IMR-90 (cell line): Measurements from ENCODE around the gene TOE1. TPM values are rescaled to one million over a fixed set of nuclear protein-coding genes. Genes with fewer than 3 reads are reported as not detected.

Experiments
- ATAC-seq: fragments of 200-7000 bp; cut with Tn5 transposase; 2 replicates; pipeline ENCODE4 v1.9.1; 2020; ENCODE audit warnings: low read depth, mild to moderate bottlenecking, moderate library complexity
- BruUV-seq: library from RNA; stranded (reverse); fragments of 400-500 nt; replicated peaks from 2 replicates; lab custom pipeline; 2021; lab: Mats Ljungman, UMichigan
- CTCF ChIA-PET: fragments of 300-600 bp; formaldehyde crosslinking; extraction: SDS; loops from one replicate; lab custom pipeline; 2021; ENCODE audit warnings: antibody characterized with exemption; lab: Yijun Ruan, JAX
- POLR2A ChIA-PET: fragments of 300-600 bp; sonication (Branson Sonifier 250); formaldehyde crosslinking; loops from one replicate; lab custom pipeline; 2022; ENCODE audit warnings: antibody characterized with exemption; ENCODE audit not compliant: unreplicated experiment; lab: Charles Lee
- DNase-seq: peaks from one replicate; pipeline ENCODE4 v3.0.0; 2013
- H2AFZ ChIP-seq: replicated peaks from 2 replicates; pipeline ENCODE3; 2013; ENCODE audit warnings: low read length, mild to moderate bottlenecking; ENCODE audit not compliant: poor library complexity
- H2AK5ac ChIP-seq: 2 replicates; pipeline ENCODE4 v1.6.1; 2013; ENCODE audit warnings: low read depth, low read length, inconsistent platforms
- H2AK9ac ChIP-seq: replicated peaks from 2 replicates; pipeline ENCODE3; 2013; ENCODE audit warnings: mild to moderate bottlenecking, low read depth, low read length, moderate library complexity; ENCODE audit not compliant: poor library complexity
- H2BK120ac ChIP-seq: 2 replicates; pipeline ENCODE4 v1.6.1; 2013; ENCODE audit warnings: low read depth, low read length, inconsistent platforms
- H2BK15ac ChIP-seq: 3 replicates; pipeline ENCODE4 v1.6.1; 2013; ENCODE audit warnings: low read depth, low read length, inconsistent platforms
- H2BK20ac ChIP-seq: 2 replicates; pipeline ENCODE4 v1.6.1; 2013; ENCODE audit warnings: low read depth, mild to moderate bottlenecking, inconsistent platforms, low read length, moderate library complexity
- H2BK5ac ChIP-seq: 2 replicates; pipeline ENCODE4 v1.6.1; 2013; ENCODE audit warnings: mild to moderate bottlenecking, low read depth, low read length, inconsistent platforms; ENCODE audit not compliant: poor library complexity, severe bottlenecking
- H3K14ac ChIP-seq: replicated peaks from 2 replicates; pipeline ENCODE4 v1.6.1; 2013; ENCODE audit warnings: low read depth, low read length, inconsistent platforms
- H3K18ac ChIP-seq: 2 replicates; pipeline ENCODE4 v1.6.1; 2013; ENCODE audit warnings: low read depth, low read length, control low read depth
- H3K23ac ChIP-seq: 2 replicates; pipeline ENCODE4 v1.6.1; 2013; ENCODE audit warnings: low read depth, low read length, inconsistent platforms
- H3K27ac ChIP-seq: 2 replicates; pipeline ENCODE4 v1.5.1; 2013; ENCODE audit warnings: mild to moderate bottlenecking, control low read depth, low read length; ENCODE audit not compliant: insufficient read depth
- H3K27me3 ChIP-seq: 2 replicates; pipeline ENCODE4 v1.6.1; 2013; ENCODE audit warnings: low read length; ENCODE audit not compliant: control insufficient read depth, insufficient read depth
- H3K36me3 ChIP-seq: 2 replicates; pipeline ENCODE4 v1.6.1; 2013; ENCODE audit warnings: low read length, mixed read lengths; ENCODE audit not compliant: control insufficient read depth, insufficient read depth
- H3K4ac ChIP-seq: 2 replicates; pipeline ENCODE4 v1.6.1; 2013; ENCODE audit warnings: low read depth, low read length, inconsistent platforms
- H3K4me1 ChIP-seq: 2 replicates; pipeline ENCODE4 v1.6.1; 2013; ENCODE audit warnings: low read length, mixed read lengths; ENCODE audit not compliant: control insufficient read depth, insufficient read depth
- H3K4me2 ChIP-seq: 2 replicates; pipeline ENCODE4 v1.6.1; 2013; ENCODE audit warnings: low read depth, mild to moderate bottlenecking, control low read depth, low read length, moderate library complexity
- H3K4me3 ChIP-seq: 2 replicates; pipeline ENCODE4 v1.5.1; 2013; ENCODE audit warnings: low read depth, mild to moderate bottlenecking, control low read depth, low read length, moderate library complexity; ENCODE audit not compliant: insufficient read depth
- H3K56ac ChIP-seq: 2 replicates; pipeline ENCODE4 v1.6.1; 2013; ENCODE audit warnings: low read length, inconsistent platforms; ENCODE audit not compliant: insufficient read depth; ENCODE audit errors: extremely low read depth
- H3K79me1 ChIP-seq, 2 experiments: 2 replicates each; pipeline ENCODE4 v1.6.1; 2013; ENCODE audit warnings: low read length in 2 of 2, inconsistent platforms in 1 of 2, low read depth in 1 of 2
- H3K9ac ChIP-seq: 2 replicates; pipeline ENCODE4 v1.6.1; 2013; ENCODE audit warnings: low read depth, low read length, control low read depth
- H3K9me1 ChIP-seq: 2 replicates; pipeline ENCODE4 v1.6.1; 2013; ENCODE audit warnings: low read length, inconsistent platforms; ENCODE audit not compliant: insufficient read depth
- H3K9me3 ChIP-seq: 2 replicates; pipeline ENCODE4 v1.6.1; 2013; ENCODE audit warnings: low read length; ENCODE audit not compliant: control insufficient read depth, insufficient read depth
- H4K20me1 ChIP-seq: 2 replicates; pipeline ENCODE4 v1.6.1; 2013; ENCODE audit warnings: low read length, inconsistent platforms; ENCODE audit not compliant: insufficient read depth
- H4K5ac ChIP-seq: 2 replicates; pipeline ENCODE4 v1.6.1; 2013; ENCODE audit warnings: mild to moderate bottlenecking, low read depth, low read length, control low read depth
- H4K8ac ChIP-seq, 2 experiments: 2 replicates each; pipeline ENCODE4 v1.6.1; 2013; ENCODE audit warnings: low read depth in 2 of 2, low read length in 2 of 2, control low read depth in 1 of 2, inconsistent platforms in 1 of 2
- H4K91ac ChIP-seq: 2 replicates; pipeline ENCODE4 v1.6.1; 2013; ENCODE audit warnings: low read depth, low read length, inconsistent platforms; ENCODE audit not compliant: insufficient read depth
- CEBPB ChIP-seq: IDR thresholded peaks from 2 replicates; pipeline ENCODE4 v1.6.1; 2012; ENCODE audit warnings: low read depth, low read length, improper control_type of control experiment
- CHD1 ChIP-seq: IDR thresholded peaks from 2 replicates; pipeline ENCODE4 v1.6.1; 2012; ENCODE audit warnings: low read depth, low read length, improper control_type of control experiment
- FOS ChIP-seq: fragments of 150-350 bp; IDR thresholded peaks from 2 replicates; pipeline ENCODE4 v1.6.1; 2016; ENCODE audit warnings: low read depth, low read length
- MAFK ChIP-seq: IDR thresholded peaks from 2 replicates; pipeline ENCODE4 v1.6.1; 2012; ENCODE audit warnings: low read depth, low read length, improper control_type of control experiment
- MAZ ChIP-seq: IDR thresholded peaks from 2 replicates; pipeline ENCODE4 v1.6.1; 2012; ENCODE audit warnings: low read depth, mild to moderate bottlenecking, low read length, improper control_type of control experiment, moderate library complexity, borderline replicate concordance
- MXI1 ChIP-seq: IDR thresholded peaks from 2 replicates; pipeline ENCODE4 v1.6.1; 2012; ENCODE audit warnings: low read depth, mild to moderate bottlenecking, low read length, moderate library complexity, borderline replicate concordance
- POLR2A ChIP-seq: IDR thresholded peaks from 2 replicates; pipeline ENCODE4 v1.6.1; 2012; ENCODE audit warnings: mild to moderate bottlenecking, low read depth, low read length
- RAD21 ChIP-seq: IDR thresholded peaks from 2 replicates; pipeline ENCODE4 v1.6.1; 2012; ENCODE audit warnings: low read length, improper control_type of control experiment
- WGBS, 2 experiments: methylation state at CpG; one replicate each; pipeline versions ENCODE4 v1.1.5 to v1.1.7; 2013; ENCODE audit warnings: missing lambda C conversion rate in 2 of 2; ENCODE audit not compliant: insufficient read length in 1 of 2; ENCODE audit errors: extremely low coverage in 2 of 2; 5-methylcytosine and 5-hydroxymethylcytosine counted together
- dilution Hi-C: fragments of 300-500 bp; cut with HindIII; formaldehyde crosslinking; loops from one replicate; pipeline ENCODE4 v1.14.3; 2018; ENCODE audit warnings: low sequenced_read_pairs; ENCODE audit not compliant: unreplicated experiment
- in situ Hi-C: fragments of 300-500 bp; cut with MboI; formaldehyde crosslinking; loops from 3 replicates; pipeline ENCODE4 v1.14.3; 2019; ENCODE audit warnings: low sequenced_read_pairs, inconsistent platforms, mixed read lengths
- intact Hi-C: fragments of 100-400 bp; cut with micrococcal nuclease; formaldehyde crosslinking; loops from 2 replicates; pipeline ENCODE4 v1.10.0; 2022
- polyA plus RNA-seq, 3 experiments: library from polyadenylated mRNA; depleted of rRNA; stranded (reverse); fragments of >200 nt; gene quantifications; 2 replicates each; pipeline ENCODE4 v1.2.3, GENCODE V29; 2012; ENCODE audit warnings: low replicate concordance in 1 of 3
- total RNA-seq: library from RNA; depleted of rRNA; stranded (reverse); fragments of >200 nt; gene quantifications from 2 replicates; pipeline ENCODE4 v1.2.3, GENCODE V29; 2012

The TOE1 gene
- total and polyA plus RNA-seq, 2 of the 4 experiments (the other 2 are of a cell fraction), result 15.5 to 18.6 TPM

GRCh38 chr1:45381243-45381642 lies 41.3 kb downstream of the TOE1 start:
- no peak overlapping the region for H3K4me3 ChIP-seq
- H3K36me3 ChIP-seq, result no peaks in the 10 kb centered on the region
- no peak overlapping the region for H3K14ac ChIP-seq
- DNase-seq, result no peak
- no peak overlapping the region for H3K18ac ChIP-seq
- H3K9ac ChIP-seq, result no peak overlapping the region
- no peak overlapping the region for H3K56ac ChIP-seq
- H2BK120ac ChIP-seq, result no peak overlapping the region
- H2BK5ac ChIP-seq, result no peak overlapping the region
- no peaks in the 10 kb centered on the region for H4K20me1 ChIP-seq
- no peak overlapping the region for H2AFZ ChIP-seq
- no peak overlapping the region for H2AK9ac ChIP-seq
- no peak overlapping the region for H2BK20ac ChIP-seq
- no peak overlapping the region; the same call in 1 of the 2 replicates for H4K5ac ChIP-seq
- no peak overlapping the region for H2BK15ac ChIP-seq
- H3K4me2 ChIP-seq, result no peak overlapping the region
- no peak overlapping the region for H3K27ac ChIP-seq
- H3K79me1 ChIP-seq, result no peaks in the 10 kb centered on the region
- H3K4ac ChIP-seq, result no peak overlapping the region
- no peaks in the 10 kb centered on the region; the same call in 1 of the 2 replicates for H3K4me1 ChIP-seq
- intact Hi-C loops (no loop called here), dilution Hi-C loops (no loop called here), in situ Hi-C loops (no loop called here)
- no peak for ATAC-seq
- ChIA-PET CTCF (interaction anchor here (1.5 kb wide), 1 partner anchor 21 kb away, joined by 4 read pairs; no protein-coding TSS in a partner anchor), POLR2A (no interaction called here)
- H3K9me1 ChIP-seq, result peaks cover under 1% of the 10 kb centered on the region; the same call in 1 of the 2 replicates
- WGBS, 2 experiments, result no CpG with 5 or more reads among the region's 2 CpGs
- TF ChIP-seq FOS (no peak), MAZ (no peak), CHD1 (no peak), CEBPB (no peak), MAFK (no peak), POLR2A (no peak), RAD21 (no peak), MXI1 (no peak)
- no TSS peak for BruUV-seq
- no peak overlapping the region for H2AK5ac ChIP-seq
- H4K91ac ChIP-seq, result no peak overlapping the region
- H3K27me3 ChIP-seq, result no peaks in the 10 kb centered on the region
- no peak overlapping the region for H3K23ac ChIP-seq
- no peak overlapping the region for H4K8ac ChIP-seq
- no peaks in the 10 kb centered on the region for H3K9me3 ChIP-seq
